ENCODE measurements around the gene TEP1. TPM values are rescaled to one million over a fixed set of nuclear protein-coding genes. Genes with fewer than 3 reads are reported as not detected.

Gene TEP1
- total and polyA plus RNA-seq, 2 of the 8 experiments (the other 6 are each of a cell fraction or from before 2014, with no cell fraction given): 6.9 to 10.7 TPM

DNA sequence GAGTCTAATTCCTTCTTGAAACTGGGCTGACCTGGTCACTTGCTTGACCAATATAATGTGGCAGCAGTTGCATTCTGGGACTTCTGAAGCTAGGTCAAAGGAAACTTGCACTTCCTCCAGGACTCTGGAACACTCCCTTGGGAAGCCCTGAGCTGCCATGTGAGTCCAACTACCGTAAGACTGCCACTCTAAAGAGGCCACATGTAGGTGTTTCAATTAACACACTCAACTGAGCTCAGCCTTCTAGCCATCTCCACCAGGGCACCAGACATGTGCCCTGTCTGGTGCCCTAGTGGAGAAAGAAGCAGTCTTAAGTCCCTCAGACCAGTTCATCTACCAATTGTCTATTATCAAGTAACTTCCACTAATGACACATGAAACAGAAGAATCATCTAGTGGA, 6.1 kb upstream of the TEP1 start (continued):
- TF ChIP-seq NANOG (IDR thresholded peaks at IDR 0.05; ENCODE audit: insufficient read depth, low read depth, low read length, poor library complexity, severe bottlenecking): no peak
- no peak for TF ChIP-seq EZH2 (IDR thresholded peaks at IDR 0.05; ENCODE audit: low read depth, low read length, severe bottlenecking)
